ENCODE data around the gene MOB1B.

- no peak for TF ChIP-seq ZNF329 (CRISPR knock-in tag; IDR thresholded peaks at IDR 0.05; ENCODE audit: low read depth)
- TF ChIP-seq FOXK1 (CRISPR knock-in tag; IDR thresholded peaks at IDR 0.05; ENCODE audit: borderline replicate concordance, low read depth), result no peak
- TF ChIP-seq CTCF (CRISPR knock-in tag; IDR thresholded peaks at IDR 0.05), result peak; percentile 59
- TF ChIP-seq FOXO1 (CRISPR knock-in tag; IDR thresholded peaks at IDR 0.05), result no peak
- no peak for TF ChIP-seq AFF4 (CRISPR knock-in tag; IDR thresholded peaks at IDR 0.05)
- TF ChIP-seq GLMP (CRISPR knock-in tag; IDR thresholded peaks at IDR 0.05; ENCODE audit: borderline replicate concordance), result no peak
- no peak for TF ChIP-seq ZNF709 (CRISPR knock-in tag; IDR thresholded peaks at IDR 0.05)
- TF ChIP-seq CHCHD3 (CRISPR knock-in tag; IDR thresholded peaks at IDR 0.05), result no peak
- no peak for TF ChIP-seq REST (IDR thresholded peaks at IDR 0.05; ENCODE audit: borderline replicate concordance in 1 of 2, low read depth in 1 of 2, low read length in 2 of 2)
- TF ChIP-seq TP53 (CRISPR knock-in tag; conservative IDR thresholded peaks at IDR 0.05), result no peak
- TF ChIP-seq POLR2A (IDR thresholded peaks at IDR 0.05; ENCODE audit: insufficient read depth in 1 of 2, low read depth in 2 of 2, low read length in 2 of 2), result no peak
- no peak for TF ChIP-seq ZNF10 (CRISPR knock-in tag; IDR thresholded peaks at IDR 0.05; ENCODE audit: borderline replicate concordance, low read depth)
Measured at GRCh38 chr4:71009890-71010588, 107.9 kb downstream of the MOB1B start.
